ENCODE measurements around the gene CAMTA1.

DNA sequence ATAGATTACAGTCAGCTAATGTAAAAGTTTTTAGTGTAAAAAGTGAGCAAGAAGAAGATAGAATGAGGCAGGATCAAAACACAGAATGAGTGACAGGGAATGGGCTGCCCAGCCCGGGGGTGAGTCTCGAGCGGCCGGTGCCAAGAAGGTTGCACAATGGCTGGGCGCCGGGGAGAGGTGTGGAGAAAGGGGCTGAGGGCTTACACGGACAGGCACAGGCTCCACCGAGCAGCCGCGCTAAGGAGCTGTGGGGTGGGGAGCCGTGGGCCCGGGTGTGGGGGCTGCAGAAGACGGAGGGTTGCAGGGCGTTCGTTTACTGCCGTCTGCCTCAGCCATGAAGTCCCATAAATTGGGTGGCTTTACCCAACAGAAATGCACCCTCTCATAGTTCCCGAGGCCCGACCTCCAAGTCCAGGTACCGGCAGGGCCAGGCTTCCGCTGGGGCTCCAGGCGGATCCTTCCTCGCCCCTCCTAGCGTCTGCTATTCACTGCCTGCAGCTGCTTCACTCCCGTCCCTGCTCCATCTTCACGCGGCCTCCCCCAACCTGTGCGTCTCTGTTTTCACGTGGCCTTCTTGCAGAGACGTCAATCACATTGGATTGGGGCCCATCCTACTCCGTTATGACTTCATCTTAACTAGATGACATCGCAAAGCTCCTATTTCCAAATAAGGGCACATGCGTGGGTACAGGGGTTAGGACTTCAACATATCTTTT is 277.2 kb downstream of the CAMTA1 start:
- TF ChIP-seq, protein P1, sequence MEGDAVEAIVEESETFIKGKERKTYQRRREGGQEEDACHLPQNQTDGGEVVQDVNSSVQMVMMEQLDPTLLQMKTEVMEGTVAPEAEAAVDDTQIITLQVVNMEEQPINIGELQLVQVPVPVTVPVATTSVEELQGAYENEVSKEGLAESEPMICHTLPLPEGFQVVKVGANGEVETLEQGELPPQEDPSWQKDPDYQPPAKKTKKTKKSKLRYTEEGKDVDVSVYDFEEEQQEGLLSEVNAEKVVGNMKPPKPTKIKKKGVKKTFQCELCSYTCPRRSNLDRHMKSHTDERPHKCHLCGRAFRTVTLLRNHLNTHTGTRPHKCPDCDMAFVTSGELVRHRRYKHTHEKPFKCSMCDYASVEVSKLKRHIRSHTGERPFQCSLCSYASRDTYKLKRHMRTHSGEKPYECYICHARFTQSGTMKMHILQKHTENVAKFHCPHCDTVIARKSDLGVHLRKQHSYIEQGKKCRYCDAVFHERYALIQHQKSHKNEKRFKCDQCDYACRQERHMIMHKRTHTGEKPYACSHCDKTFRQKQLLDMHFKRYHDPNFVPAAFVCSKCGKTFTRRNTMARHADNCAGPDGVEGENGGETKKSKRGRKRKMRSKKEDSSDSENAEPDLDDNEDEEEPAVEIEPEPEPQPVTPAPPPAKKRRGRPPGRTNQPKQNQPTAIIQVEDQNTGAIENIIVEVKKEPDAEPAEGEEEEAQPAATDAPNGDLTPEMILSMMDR (IDR thresholded peaks at IDR 0.05; ENCODE audit: low read length): no peak
- no peak for TF ChIP-seq EZH2phosphoT487 (IDR thresholded peaks at IDR 0.05; ENCODE audit: low read length)
- TF ChIP-seq EZH2 (optimal IDR thresholded peaks at IDR 0.05; ENCODE audit: low read depth, low read length): no peak
